Right lobe of liver (tissue), 4 donors: ENCODE measurements around the gene ADGRG6.

ENCODE experiments used
- CTCF ChIP-seq, 4 donors: fragments of 200-600 bp in 3 of 4; fragments of 450-650 bp in 1 of 4; IDR thresholded peaks; one replicate each; pipeline versions ENCODE4 v1.5.1 to v1.8.0; 2016 to 2022; ENCODE audit warnings: antibody characterized with exemption in 4 of 4, mild to moderate bottlenecking in 2 of 4
- POLR2A ChIP-seq: fragments of 450-650 bp; IDR thresholded peaks from one replicate; pipeline ENCODE4 v1.6.1; 2017; ENCODE audit warnings: antibody characterized with exemption, mild to moderate bottlenecking
- donor health status: DM: no; HTN: no; CAD: no.
- donor health status: DM: no; HTN: no; CAD: no.
- donor health status: DM: no; HTN: yes; CAD: no.

GRCh38 chr6:142356884-142357225, 55.0 kb downstream of the ADGRG6 start:
- TF ChIP-seq CTCF (IDR thresholded peaks at IDR 0.05) = no peak
- no peak for TF ChIP-seq POLR2A
